ENCODE measurements around the gene ORM1. TPM values are rescaled to one million over a fixed set of nuclear protein-coding genes. Genes with fewer than 3 reads are reported as not detected.

The ORM1 gene
- total and polyA plus RNA-seq, 9 donors = 0.30 to 11.9 (median 2.1) TPM; not detected in 4

- Histone ChIP-seq H3K9me3 (no peaks in the 10 kb centered on the region), H3K27ac (no peak overlapping the region), H3K36me3 (no peaks in the 10 kb centered on the region), H3K4me1 (ENCODE audit: insufficient read depth) (peaks cover 14% of the 10 kb centered on the region), H3K27me3 (no peaks in the 10 kb centered on the region), H3K4me3 (no peak overlapping the region)
- DNase-seq = peak; percentile 14 to 38 (median 31)
- WGBS, 3 donors = 47 to 67% (median 67%) methylated on average over 5 of the region's 5 CpGs
- TF ChIP-seq CTCF (IDR thresholded peaks at IDR 0.05) (no peak), EP300 (IDR thresholded peaks at IDR 0.05) (no peak), POLR2A (IDR thresholded peaks at IDR 0.05) (no peak)
- intact Hi-C loops (cut with DNase I) = loop anchor here in 1 of 4 donors (5.0 kb wide), 1 partner anchor 126 kb away; the partner anchor contains the start of gene COL27A1
These were observed 40.0 kb upstream of the ORM1 start for GRCh38 chr9:114282926-114283325.

- peak; percentile 13 to 35 (median 23) for DNase-seq
- WGBS, 3 donors = 91 to 94% (median 94%) methylated on average over 14 of the region's 14 CpGs
- no peak overlapping the region for H3K27ac ChIP-seq
- no peaks in the 10 kb centered on the region for H3K27me3 ChIP-seq
- no peaks in the 10 kb centered on the region for H3K9me3 ChIP-seq
- H3K36me3 ChIP-seq = no peaks in the 10 kb centered on the region
- no peak overlapping the region for H3K4me3 ChIP-seq
- H3K4me1 ChIP-seq (ENCODE audit: insufficient read depth) = peaks cover 14% of the 10 kb centered on the region
- TF ChIP-seq EP300 (IDR thresholded peaks at IDR 0.05) (no peak), CTCF (IDR thresholded peaks at IDR 0.05) (no peak), POLR2A (IDR thresholded peaks at IDR 0.05) (no peak)
- intact Hi-C loops (cut with DNase I) = loop anchor here in 1 of 4 donors (5.0 kb wide), 1 partner anchor 126 kb away; the partner anchor contains the start of gene COL27A1
These were observed 39.3 kb upstream of the ORM1 start for GRCh38 chr9:114283551-114284111.

- 89 to 92% (median 90%) methylated on average over 11 of the region's 11 CpGs for WGBS, 3 donors
- Histone ChIP-seq H3K9me3 (no peaks in the 10 kb centered on the region), H3K36me3 (no peaks in the 10 kb centered on the region), H3K4me3 (no peak overlapping the region), H3K4me1 (ENCODE audit: insufficient read depth) (peaks cover 14% of the 10 kb centered on the region), H3K27me3 (no peaks in the 10 kb centered on the region), H3K27ac (peak overlapping the region in 1 of 2 donors; percentile 41)
- intact Hi-C loops (cut with DNase I) = loop anchor here in 3 of 4 donors (5.0 kb wide), 4 partner anchors 127 to 202 kb away; partner anchors contain the start of gene COL27A1 (in 2 of the 3)
- DNase-seq = peak; percentile 9 to 35 (median 19)
- TF ChIP-seq POLR2A (IDR thresholded peaks at IDR 0.05) = no peak
- no peak for TF ChIP-seq EP300 (IDR thresholded peaks at IDR 0.05)
- no peak for TF ChIP-seq CTCF (IDR thresholded peaks at IDR 0.05)
These were observed 38.4 kb upstream of the ORM1 start for GRCh38 chr9:114284316-114285060.

GRCh38 chr9:114285166-114285867 lies 37.6 kb upstream of the ORM1 start:
- 9 to 14% (median 10%) methylated on average over 20 of the region's 20 CpGs for WGBS, 3 donors
- H3K27ac ChIP-seq = peak overlapping the region; percentile 21 to 41

More at GRCh38 chr9:114285166-114285867, 37.6 kb upstream of the ORM1 start:
- H3K9me3 ChIP-seq = no peaks in the 10 kb centered on the region
- intact Hi-C loops (cut with DNase I) = loop anchor here in 2 of 4 donors (5.0 kb wide), 4 partner anchors 128 to 203 kb away; partner anchors contain the start of gene COL27A1 (in 1 of the 2)
- peak in 1 of 3 donors; percentile 26 for TF ChIP-seq CTCF (IDR thresholded peaks at IDR 0.05)
- TF ChIP-seq POLR2A (IDR thresholded peaks at IDR 0.05) = no peak
- H3K4me1 ChIP-seq (ENCODE audit: insufficient read depth) = peaks cover 14% of the 10 kb centered on the region
- DNase-seq = peak; percentile 87 to 90 (median 89)
- no peak overlapping the region for H3K4me3 ChIP-seq
- no peaks in the 10 kb centered on the region for H3K27me3 ChIP-seq
- no peaks in the 10 kb centered on the region for H3K36me3 ChIP-seq
